GM23248 (cell line): ENCODE results near the gene CTDNEP1. TPM values are rescaled to one million over a fixed set of nuclear protein-coding genes. Genes with fewer than 3 reads are reported as not detected.

Experiments used
- DNase-seq: peaks from one replicate; pipeline ENCODE4 v3.0.0-alpha.2; 2015
- H2AFZ ChIP-seq: fragments of 200-600 bp; sonication (generic); 2 replicates; pipeline ENCODE4 v1.6.1; 2016; ENCODE audit warnings: antibody characterized with exemption
- H3F3A ChIP-seq: fragments of 200-600 bp; sonication (generic); 2 replicates; pipeline ENCODE4 v1.6.1; 2016; ENCODE audit warnings: mild to moderate bottlenecking, antibody characterized with exemption, mixed run types; ENCODE audit not compliant: insufficient read depth
- H3K27ac ChIP-seq: fragments of 200-600 bp; sonication (generic); 2 replicates; pipeline ENCODE4 v1.5.1; 2016; ENCODE audit warnings: mild to moderate bottlenecking
- H3K27me3 ChIP-seq: fragments of 200-600 bp; sonication (generic); replicated peaks from 2 replicates; pipeline ENCODE4 v1.6.1; 2016; ENCODE audit warnings: mild to moderate bottlenecking; ENCODE audit not compliant: insufficient read depth
- H3K36me3 ChIP-seq: fragments of 200-600 bp; sonication (generic); 2 replicates; pipeline ENCODE4 v1.6.1; 2016; ENCODE audit warnings: low read depth, mild to moderate bottlenecking
- H3K4me1 ChIP-seq: fragments of 200-600 bp; sonication (generic); 2 replicates; pipeline ENCODE4 v1.6.1; 2016; ENCODE audit warnings: mild to moderate bottlenecking; ENCODE audit not compliant: insufficient read depth
- H3K4me2 ChIP-seq: fragments of 200-600 bp; sonication (generic); one replicate; pipeline ENCODE4 v1.6.1; 2016; ENCODE audit warnings: mild to moderate bottlenecking; ENCODE audit not compliant: unreplicated experiment
- H3K4me3 ChIP-seq: fragments of 200-600 bp; sonication (generic); 2 replicates; pipeline ENCODE4 v1.5.1; 2016; ENCODE audit warnings: mild to moderate bottlenecking
- H3K79me2 ChIP-seq: fragments of 200-600 bp; sonication (generic); 2 replicates; pipeline ENCODE4 v1.6.1; 2016; ENCODE audit warnings: mild to moderate bottlenecking; ENCODE audit not compliant: insufficient read depth
- H3K9ac ChIP-seq: fragments of 200-600 bp; sonication (generic); 2 replicates; pipeline ENCODE4 v1.6.1; 2016; ENCODE audit warnings: mild to moderate bottlenecking
- H3K9me2 ChIP-seq: fragments of 200-600 bp; sonication (generic); 2 replicates; pipeline ENCODE4 v1.6.1; 2016; ENCODE audit warnings: mixed run types, mild to moderate bottlenecking, moderate library complexity; ENCODE audit not compliant: insufficient read depth
- H3K9me3 ChIP-seq: fragments of 200-600 bp; sonication (generic); one replicate; pipeline ENCODE4 v1.6.1; 2017; ENCODE audit warnings: low read depth
- H4K20me1 ChIP-seq: fragments of 200-600 bp; sonication (generic); 2 replicates; pipeline ENCODE4 v1.6.0; 2016; ENCODE audit not compliant: insufficient read depth
- EZH2 ChIP-seq: fragments of 200-600 bp; sonication (generic); IDR thresholded peaks from 2 replicates; pipeline ENCODE4 v1.6.1; 2018; ENCODE audit warnings: antibody characterized with exemption, mild to moderate bottlenecking; ENCODE audit not compliant: insufficient read depth, poor library complexity, severe bottlenecking
- EZH2phosphoT487 ChIP-seq: fragments of 200-600 bp; sonication (generic); IDR thresholded peaks from 2 replicates; pipeline ENCODE4 v1.6.1; 2018; ENCODE audit warnings: antibody characterized with exemption, moderate library complexity, mild to moderate bottlenecking, low read depth; ENCODE audit not compliant: insufficient read depth
- WGBS, 2 experiments: methylation state at CpG; one replicate each; pipeline ENCODE4 v1.1.6; 2015 to 2017; ENCODE audit warnings: low lambda C conversion rate in 2 of 2, low coverage in 1 of 2; ENCODE audit errors: missing lambda C conversion rate in 2 of 2; 5-methylcytosine and 5-hydroxymethylcytosine counted together
- in situ Hi-C: fragments of 300-500 bp; cut with MboI; formaldehyde crosslinking; loops from 2 replicates; pipeline ENCODE4 v1.15.0; 2020
- polyA plus RNA-seq: library from polyadenylated mRNA; unstranded; fragments of >200 nt; fragmentation: Nextera tagmentation; extraction: Ambion mirVana; gene quantifications from 2 replicates; pipeline ENCODE4 v1.2.1, GENCODE V29; 2016
- total RNA-seq: library from RNA; depleted of rRNA; stranded (reverse); fragments of >200 nt; shearing (Covaris generic); gene quantifications from 2 replicates; pipeline ENCODE4 v1.2.3, GENCODE V29; 2014

The CTDNEP1 gene
- total and polyA plus RNA-seq, 2 experiments from 2014 or later, result 30.0 to 38.9 TPM

DNA sequence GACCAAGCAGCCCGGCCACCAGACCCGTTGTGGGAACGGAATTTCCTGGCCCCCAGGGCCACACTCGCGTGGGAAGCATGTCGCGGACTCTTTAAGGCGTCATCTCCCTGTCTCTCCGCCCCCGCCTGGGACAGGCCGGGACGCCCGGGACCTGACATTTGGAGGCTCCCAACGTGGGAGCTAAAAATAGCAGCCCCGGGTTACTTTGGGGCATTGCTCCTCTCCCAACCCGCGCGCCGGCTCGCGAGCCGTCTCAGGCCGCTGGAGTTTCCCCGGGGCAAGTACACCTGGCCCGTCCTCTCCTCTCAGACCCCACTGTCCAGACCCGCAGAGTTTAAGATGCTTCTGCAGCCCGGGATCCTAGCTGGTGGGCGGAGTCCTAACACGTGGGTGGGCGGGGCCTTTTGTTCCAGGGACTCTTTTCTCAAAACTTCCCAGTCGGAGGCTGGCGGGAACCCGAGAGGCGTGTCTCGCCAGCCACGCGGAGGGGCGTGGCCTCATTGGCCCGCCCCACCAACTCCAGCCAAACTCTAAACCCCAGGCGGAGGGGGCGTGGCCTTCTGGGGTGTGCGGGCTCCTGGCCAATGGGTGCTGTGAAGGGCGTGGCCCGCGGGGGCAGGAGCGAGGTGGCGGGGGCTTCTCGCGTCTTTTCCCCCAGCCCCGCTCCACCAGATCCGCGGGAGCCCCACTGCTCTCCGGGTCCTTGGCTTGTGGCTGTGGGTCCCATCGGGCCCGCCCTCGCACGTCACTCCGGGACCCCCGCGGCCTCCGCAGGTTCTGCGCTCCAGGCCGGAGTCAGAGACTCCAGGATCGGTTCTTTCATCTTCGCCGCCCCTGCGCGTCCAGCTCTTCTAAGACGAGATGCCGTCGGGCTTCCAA is 29.8 kb upstream of the CTDNEP1 start, which contains the start of gene SLC2A4:
SLC2A4 (plus strand) TSS at position 645 of the 879 bp plus-strand sequence; CDS start at position 862, 217 bp downstream.
- peak within 1 kb of the TSS; percentile 74 for H3K9ac ChIP-seq
- peak within 1 kb of the TSS; percentile 70 for H3K4me3 ChIP-seq
- peak within 1 kb of the TSS; percentile 92 for H3K4me2 ChIP-seq
- WGBS, 2 experiments, result 3 to 4% methylated on average over 53 to 66 of the region's 71 CpGs
- H3K4me1 ChIP-seq, result no peaks in the 10 kb centered on the region
- H3K36me3 ChIP-seq, result no peaks in the 10 kb centered on the region
- peak within 1 kb of the TSS; percentile 78 for H2AFZ ChIP-seq
- H3K79me2 ChIP-seq, result no peaks in the 10 kb centered on the region
- H3K9me2 ChIP-seq, result no peaks in the 10 kb centered on the region
- peak; percentile 97 for DNase-seq
- no peaks in the 10 kb centered on the region for H3K9me3 ChIP-seq
- H4K20me1 ChIP-seq, result no peaks in the 10 kb centered on the region
- peak within 1 kb of the TSS; percentile 57 for H3K27ac ChIP-seq
- peaks cover under 1% of the 10 kb centered on the region; the same call in 1 of the 2 replicates for H3K27me3 ChIP-seq
- in situ Hi-C loops, result no loop called here
- peaks cover 6% of the 10 kb centered on the region; the same call in 1 of the 2 replicates for H3F3A ChIP-seq
- TF ChIP-seq EZH2phosphoT487 (no peak), EZH2 (no peak)

DNA sequence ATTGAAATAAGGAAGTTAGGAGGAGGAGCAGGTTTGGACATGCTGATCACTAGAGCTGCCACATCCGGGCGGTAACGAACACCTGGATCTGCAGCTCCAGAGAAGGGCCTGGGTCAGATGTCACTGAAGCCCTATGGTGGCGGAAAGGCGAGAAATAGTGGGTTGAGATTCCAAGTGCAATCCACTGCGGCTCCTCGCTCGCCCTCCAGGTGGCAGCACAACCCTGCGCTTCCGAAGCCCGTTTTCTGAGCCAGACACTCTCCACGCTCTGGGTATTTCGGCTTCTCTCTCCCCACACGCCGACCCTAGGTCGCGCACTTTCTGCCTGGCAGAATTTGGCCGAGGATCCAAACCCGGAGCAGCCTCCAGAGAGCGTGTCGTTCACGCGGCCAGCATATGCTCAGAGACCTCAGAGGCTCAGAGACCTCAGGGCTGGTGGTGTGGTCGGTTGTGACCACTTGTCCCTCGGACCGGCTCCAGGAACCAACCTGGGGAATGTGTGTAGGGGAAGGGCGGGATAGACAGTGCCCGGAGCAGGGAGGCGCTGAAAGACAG is 29.1 kb upstream of the CTDNEP1 start:
- no peaks in the 10 kb centered on the region for H3K9me3 ChIP-seq
- peak overlapping the region; percentile 92 for H3K4me2 ChIP-seq
- TF ChIP-seq EZH2, result no peak
- no peak for TF ChIP-seq EZH2phosphoT487
- peak; percentile 89 for DNase-seq
- 1 to 3% methylated on average over 29 of the region's 29 CpGs for WGBS, 2 experiments
- H2AFZ ChIP-seq, result peak overlapping the region; percentile 78
- no peaks in the 10 kb centered on the region; the same call in 1 of the 2 replicates for H3K27me3 ChIP-seq
- peak overlapping the region; percentile 74 for H3K9ac ChIP-seq
- H3K4me1 ChIP-seq, result no peaks in the 10 kb centered on the region
- H3K36me3 ChIP-seq, result no peaks in the 10 kb centered on the region
- H3K4me3 ChIP-seq, result peak overlapping the region; percentile 70
- peak overlapping the region; percentile 57 for H3K27ac ChIP-seq
- H3K79me2 ChIP-seq, result no peaks in the 10 kb centered on the region
- H3F3A ChIP-seq, result peaks cover 6% of the 10 kb centered on the region; the same call in 1 of the 2 replicates
- H4K20me1 ChIP-seq, result no peaks in the 10 kb centered on the region
- in situ Hi-C loops, result no loop called here
- H3K9me2 ChIP-seq, result no peaks in the 10 kb centered on the region

DNA sequence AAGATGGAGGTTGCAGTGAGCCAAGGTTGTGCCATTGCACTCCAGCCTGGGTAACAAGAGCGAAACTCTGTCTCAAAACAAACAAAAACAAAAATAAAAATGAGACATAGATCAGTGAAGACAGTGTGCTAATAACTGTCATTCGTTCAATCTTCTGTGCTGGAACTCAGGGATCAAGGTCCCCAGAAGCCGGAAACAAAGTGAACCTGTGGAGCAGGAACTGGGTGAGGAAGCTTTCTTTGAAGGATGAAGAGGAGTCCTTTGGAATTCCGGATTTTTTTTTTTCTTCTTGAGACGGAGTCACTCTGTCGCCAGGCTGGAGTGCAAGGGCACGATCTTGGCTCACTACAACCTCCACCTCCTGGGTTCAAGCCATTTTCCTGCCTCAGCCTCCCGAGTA is 27.9 kb upstream of the CTDNEP1 start:
- no peak overlapping the region for H3K9ac ChIP-seq
- no peak overlapping the region for H3K4me2 ChIP-seq
- TF ChIP-seq EZH2, result no peak
- no peak for TF ChIP-seq EZH2phosphoT487
- H3K36me3 ChIP-seq, result no peaks in the 10 kb centered on the region
- peaks cover 6% of the 10 kb centered on the region; the same call in 1 of the 2 replicates for H3F3A ChIP-seq
- H3K4me1 ChIP-seq, result no peaks in the 10 kb centered on the region
- H3K79me2 ChIP-seq, result no peaks in the 10 kb centered on the region
- no peak for DNase-seq
- H3K4me3 ChIP-seq, result no peak overlapping the region
- 70 to 83% methylated on average over 8 of the region's 8 CpGs for WGBS, 2 experiments
- H3K27ac ChIP-seq, result no peak overlapping the region
- no peaks in the 10 kb centered on the region for H4K20me1 ChIP-seq
- no peaks in the 10 kb centered on the region for H3K9me3 ChIP-seq
- H2AFZ ChIP-seq, result no peak overlapping the region
- no peaks in the 10 kb centered on the region for H3K9me2 ChIP-seq
- no peaks in the 10 kb centered on the region; the same call in 1 of the 2 replicates for H3K27me3 ChIP-seq
- in situ Hi-C loops, result no loop called here

DNA sequence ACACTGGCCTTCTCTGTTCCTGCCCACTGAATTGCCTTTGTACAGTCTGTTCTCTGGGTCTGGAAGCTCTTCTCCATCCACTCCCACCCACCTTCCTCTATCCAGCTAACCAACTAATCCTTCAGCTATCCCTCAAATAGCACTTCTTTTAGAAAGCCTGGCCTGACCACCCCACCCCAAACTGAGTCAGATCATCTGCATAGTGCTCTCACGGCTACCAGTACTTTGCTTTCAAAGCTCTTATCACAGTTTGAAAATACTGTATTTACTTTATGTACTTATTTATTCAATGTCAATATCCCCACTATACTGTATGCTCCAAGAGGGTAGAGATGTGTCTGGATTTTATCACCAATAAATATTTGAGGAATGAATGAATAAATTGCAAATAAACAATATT is 15.2 kb upstream of the CTDNEP1 start:
- Histone ChIP-seq H3K4me2 (no peak overlapping the region), H3K79me2 (no peaks in the 10 kb centered on the region), H3K4me3 (no peak overlapping the region), H3K27me3 (no peaks in the 10 kb centered on the region), H3K9me2 (no peaks in the 10 kb centered on the region), H4K20me1 (no peaks in the 10 kb centered on the region), H3K4me1 (peaks cover 12% of the 10 kb centered on the region), H3K9ac (no peak overlapping the region), H3K36me3 (no peaks in the 10 kb centered on the region), H3K9me3 (no peaks in the 10 kb centered on the region), H3F3A (peaks cover 16% of the 10 kb centered on the region), H2AFZ (no peak overlapping the region), H3K27ac (peak overlapping the region; percentile 52)
- 54 to 59% methylated on average over 1 of the region's 1 CpG for WGBS, 2 experiments
- in situ Hi-C loops, result no loop called here
- peak; percentile 61 for DNase-seq
- TF ChIP-seq EZH2 (no peak), EZH2phosphoT487 (no peak)
